Lung (tissue), 12 donors: Measurements from ENCODE around the gene TMEM131. TPM values are rescaled to one million over a fixed set of nuclear protein-coding genes. Genes with fewer than 3 reads are reported as not detected.

Experiments
- ATAC-seq: fragments of 200-7000 bp; cut with Tn5 transposase; one replicate; pipeline ENCODE4 v1.9.1; 2020; ENCODE audit warnings: moderate number of reproducible peaks; ENCODE audit not compliant: insufficient read depth, low FRiP score
- DNase-seq, 3 donors: peaks; one replicate each; pipeline ENCODE4 v3.0.0-alpha.2; 2013 to 2017
- H3K27ac ChIP-seq, 2 donors: one replicate each; pipeline ENCODE4 v1.5.1; 2013; ENCODE audit warnings: mild to moderate bottlenecking in 2 of 2, moderate library complexity in 2 of 2, control low read depth in 1 of 2, inconsistent platforms in 1 of 2, low read depth in 1 of 2, low read length in 1 of 2
- H3K27me3 ChIP-seq, 3 donors: one replicate each; pipeline ENCODE4 v1.5.1; 2013; ENCODE audit warnings: low read length in 2 of 3; ENCODE audit not compliant: control insufficient read depth in 3 of 3, insufficient read depth in 3 of 3
- H3K36me3 ChIP-seq, 4 donors: one replicate each; pipeline ENCODE4 v1.5.1; 2013; ENCODE audit warnings: low read length in 4 of 4, mild to moderate bottlenecking in 1 of 4, moderate library complexity in 1 of 4; ENCODE audit not compliant: control insufficient read depth in 4 of 4, insufficient read depth in 4 of 4
- H3K4me1 ChIP-seq, 5 donors: one replicate each; pipeline ENCODE4 v1.5.1; 2013; ENCODE audit warnings: low read length in 5 of 5, mild to moderate bottlenecking in 2 of 5, moderate library complexity in 1 of 5; ENCODE audit not compliant: control insufficient read depth in 5 of 5, insufficient read depth in 5 of 5
- H3K4me3 ChIP-seq: one replicate; pipeline ENCODE4 v1.5.1; 2013; ENCODE audit warnings: mild to moderate bottlenecking, control low read depth, moderate library complexity
- H3K9ac ChIP-seq, 2 donors: one replicate each; pipeline ENCODE4 v1.5.1; 2013; ENCODE audit warnings: low read length in 2 of 2, control low read depth in 1 of 2; ENCODE audit not compliant: insufficient read depth in 1 of 2
- H3K9me3 ChIP-seq, 4 donors: one replicate each; pipeline ENCODE4 v1.5.1; 2013; ENCODE audit warnings: low read length in 3 of 4, mild to moderate bottlenecking in 1 of 4, moderate library complexity in 1 of 4; ENCODE audit not compliant: control insufficient read depth in 4 of 4, insufficient read depth in 3 of 4
- WGBS, 2 donors: extraction: QIAGEN DNeasy Blood & Tissue Kit; methylation state at CpG; one replicate each; pipeline ENCODE4 v1.1.7; 2013; 5-methylcytosine and 5-hydroxymethylcytosine counted together
- polyA plus RNA-seq, 2 donors: library from polyadenylated mRNA; stranded (reverse); fragments of 200-250 nt; gene quantifications; one replicate each; pipeline ENCODE4 v1.2.1, GENCODE V29; 2013
- total RNA-seq, 2 donors: library from RNA; depleted of rRNA in 1 of 2; stranded (reverse); fragments of >200 nt in 1 of 2; gene quantifications; one replicate each; pipeline ENCODE4 v1.2.1, GENCODE V29; 2014 to 2021
- TF ChIP-seq, protein P1 (sequence below): IDR thresholded peaks from 2 replicates; pipeline ENCODE4 v1.5.1; 2012; ENCODE audit warnings: mild to moderate bottlenecking; ENCODE audit errors: control extremely low read depth, extremely low read depth
- donor health status: control.
- donor health status: control.
- donor health status: Bipolar disorder and iron deficiency.
- donor health status: healthy.
- donor health status: DM: yes; HTN: yes; CAD: no.

Gene TMEM131
- total and polyA plus RNA-seq, 4 donors: 9.3 to 54.0 (median 23.7) TPM

GRCh38 chr2:97953853-97954252 is 41.9 kb downstream of the TMEM131 start:
- ATAC-seq (no peak), DNase-seq (no peak)
- H3K9me3 ChIP-seq: no peaks in the 10 kb centered on the region
- TF ChIP-seq, protein P1, sequence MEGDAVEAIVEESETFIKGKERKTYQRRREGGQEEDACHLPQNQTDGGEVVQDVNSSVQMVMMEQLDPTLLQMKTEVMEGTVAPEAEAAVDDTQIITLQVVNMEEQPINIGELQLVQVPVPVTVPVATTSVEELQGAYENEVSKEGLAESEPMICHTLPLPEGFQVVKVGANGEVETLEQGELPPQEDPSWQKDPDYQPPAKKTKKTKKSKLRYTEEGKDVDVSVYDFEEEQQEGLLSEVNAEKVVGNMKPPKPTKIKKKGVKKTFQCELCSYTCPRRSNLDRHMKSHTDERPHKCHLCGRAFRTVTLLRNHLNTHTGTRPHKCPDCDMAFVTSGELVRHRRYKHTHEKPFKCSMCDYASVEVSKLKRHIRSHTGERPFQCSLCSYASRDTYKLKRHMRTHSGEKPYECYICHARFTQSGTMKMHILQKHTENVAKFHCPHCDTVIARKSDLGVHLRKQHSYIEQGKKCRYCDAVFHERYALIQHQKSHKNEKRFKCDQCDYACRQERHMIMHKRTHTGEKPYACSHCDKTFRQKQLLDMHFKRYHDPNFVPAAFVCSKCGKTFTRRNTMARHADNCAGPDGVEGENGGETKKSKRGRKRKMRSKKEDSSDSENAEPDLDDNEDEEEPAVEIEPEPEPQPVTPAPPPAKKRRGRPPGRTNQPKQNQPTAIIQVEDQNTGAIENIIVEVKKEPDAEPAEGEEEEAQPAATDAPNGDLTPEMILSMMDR: no peak
- WGBS, 2 donors: 72 to 76% methylated on average over 4 of the region's 4 CpGs
- H3K27ac ChIP-seq: no peak overlapping the region
- no peaks in the 10 kb centered on the region for H3K27me3 ChIP-seq
- no peak overlapping the region for H3K9ac ChIP-seq
- H3K4me1 ChIP-seq: peaks cover 0 to 10% (median 0%) of the 10 kb centered on the region in 5 donors
- no peak overlapping the region for H3K4me3 ChIP-seq
- H3K36me3 ChIP-seq: no peaks in the 10 kb centered on the region

GRCh38 chr2:97952357-97952756 is 43.4 kb downstream of the TMEM131 start:
- H3K27me3 ChIP-seq: no peaks in the 10 kb centered on the region
- peaks cover 0 to 3% (median 0%) of the 10 kb centered on the region in 5 donors for H3K4me1 ChIP-seq
- TF ChIP-seq, protein P1: no peak
- H3K27ac ChIP-seq: no peak overlapping the region
- H3K4me3 ChIP-seq: no peak overlapping the region
- no peak for ATAC-seq
- H3K9ac ChIP-seq: no peak overlapping the region
- 95 to 98% methylated on average over 6 of the region's 6 CpGs for WGBS, 2 donors
- H3K9me3 ChIP-seq: no peaks in the 10 kb centered on the region
- no peaks in the 10 kb centered on the region for H3K36me3 ChIP-seq
- DNase-seq: no peak

DNA sequence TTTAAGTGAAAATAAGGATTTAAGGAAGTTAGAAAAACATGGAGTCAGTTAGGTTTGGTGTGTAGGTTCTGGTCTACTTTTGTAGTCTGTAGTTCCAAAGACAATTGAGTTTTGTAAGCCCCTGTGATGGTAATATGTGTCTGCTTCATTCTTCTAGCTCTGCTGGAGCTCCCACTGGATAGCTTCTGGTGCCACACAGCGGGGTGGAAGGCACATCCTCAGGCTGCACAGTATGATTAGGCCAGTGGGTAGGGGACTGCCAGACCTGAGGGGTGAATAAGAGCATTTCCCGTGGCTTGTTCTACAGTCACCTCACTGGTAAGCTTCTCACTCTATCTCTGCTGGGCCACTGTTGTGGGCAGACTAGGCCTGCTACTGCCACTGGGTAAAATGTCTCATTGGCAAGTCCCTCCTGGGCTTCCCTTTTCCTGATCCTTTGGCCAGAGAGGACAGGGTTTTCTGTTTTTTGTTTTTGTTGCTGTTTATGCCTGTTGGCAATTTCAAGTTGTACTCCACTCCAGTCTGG is 44.5 kb downstream of the TMEM131 start:
- no peak for DNase-seq
- ATAC-seq: no peak
- Histone ChIP-seq H3K4me3 (no peak overlapping the region), H3K9ac (no peak overlapping the region), H3K36me3 (no peaks in the 10 kb centered on the region), H3K9me3 (no peaks in the 10 kb centered on the region), H3K4me1 (peaks cover 0 to 3% (median 0%) of the 10 kb centered on the region in 5 donors), H3K27ac (no peak overlapping the region), H3K27me3 (no peaks in the 10 kb centered on the region)
- TF ChIP-seq, protein P1: no peak
- WGBS, 2 donors: 84 to 86% methylated on average over 2 of the region's 2 CpGs
